ENCODE measurements around the gene NAPA.

NAPA gene

DNA sequence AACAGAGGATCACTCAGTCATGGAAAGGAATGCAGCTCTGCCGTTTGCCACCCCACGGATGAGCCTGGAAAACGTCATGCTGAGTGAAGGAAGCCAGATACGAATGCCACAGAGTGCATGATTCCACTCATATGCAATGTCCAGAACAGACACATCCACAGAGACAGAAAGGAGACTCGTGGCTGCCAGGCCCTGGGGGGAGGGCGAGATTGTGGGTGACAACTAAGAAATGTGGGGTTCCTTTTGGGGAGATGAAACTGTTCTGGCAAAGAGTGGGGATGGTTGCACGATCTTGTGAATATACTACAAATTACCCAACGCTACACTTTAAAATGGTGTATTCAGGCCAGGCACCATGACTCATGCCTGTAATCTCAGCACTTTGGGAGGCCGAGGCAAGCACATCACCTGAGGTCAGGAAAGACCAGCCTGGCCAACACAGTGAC, 27.2 kb upstream of the NAPA start:
- ATAC-seq (ENCODE audit: low read depth) (no peak), DNase-seq (ENCODE audit: low spot score) (no peak)
- no peaks in the 10 kb centered on the region for H3K9me3 ChIP-seq (ENCODE audit: severe bottlenecking)
- H3K4me3 ChIP-seq (ENCODE audit: severe bottlenecking) = no peak overlapping the region
- no peaks in the 10 kb centered on the region for H3K27me3 ChIP-seq (ENCODE audit: insufficient read depth, poor library complexity, severe bottlenecking)
- TF ChIP-seq, protein P1, sequence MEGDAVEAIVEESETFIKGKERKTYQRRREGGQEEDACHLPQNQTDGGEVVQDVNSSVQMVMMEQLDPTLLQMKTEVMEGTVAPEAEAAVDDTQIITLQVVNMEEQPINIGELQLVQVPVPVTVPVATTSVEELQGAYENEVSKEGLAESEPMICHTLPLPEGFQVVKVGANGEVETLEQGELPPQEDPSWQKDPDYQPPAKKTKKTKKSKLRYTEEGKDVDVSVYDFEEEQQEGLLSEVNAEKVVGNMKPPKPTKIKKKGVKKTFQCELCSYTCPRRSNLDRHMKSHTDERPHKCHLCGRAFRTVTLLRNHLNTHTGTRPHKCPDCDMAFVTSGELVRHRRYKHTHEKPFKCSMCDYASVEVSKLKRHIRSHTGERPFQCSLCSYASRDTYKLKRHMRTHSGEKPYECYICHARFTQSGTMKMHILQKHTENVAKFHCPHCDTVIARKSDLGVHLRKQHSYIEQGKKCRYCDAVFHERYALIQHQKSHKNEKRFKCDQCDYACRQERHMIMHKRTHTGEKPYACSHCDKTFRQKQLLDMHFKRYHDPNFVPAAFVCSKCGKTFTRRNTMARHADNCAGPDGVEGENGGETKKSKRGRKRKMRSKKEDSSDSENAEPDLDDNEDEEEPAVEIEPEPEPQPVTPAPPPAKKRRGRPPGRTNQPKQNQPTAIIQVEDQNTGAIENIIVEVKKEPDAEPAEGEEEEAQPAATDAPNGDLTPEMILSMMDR (IDR thresholded peaks at IDR 0.05; ENCODE audit: poor library complexity, severe bottlenecking) = no peak
- no peaks in the 10 kb centered on the region for H3K36me3 ChIP-seq (ENCODE audit: low read depth)
- H3K4me1 ChIP-seq (ENCODE audit: insufficient read depth, poor library complexity, severe bottlenecking) = no peaks in the 10 kb centered on the region
- no peak overlapping the region for H3K27ac ChIP-seq (ENCODE audit: poor library complexity, severe bottlenecking)

DNA sequence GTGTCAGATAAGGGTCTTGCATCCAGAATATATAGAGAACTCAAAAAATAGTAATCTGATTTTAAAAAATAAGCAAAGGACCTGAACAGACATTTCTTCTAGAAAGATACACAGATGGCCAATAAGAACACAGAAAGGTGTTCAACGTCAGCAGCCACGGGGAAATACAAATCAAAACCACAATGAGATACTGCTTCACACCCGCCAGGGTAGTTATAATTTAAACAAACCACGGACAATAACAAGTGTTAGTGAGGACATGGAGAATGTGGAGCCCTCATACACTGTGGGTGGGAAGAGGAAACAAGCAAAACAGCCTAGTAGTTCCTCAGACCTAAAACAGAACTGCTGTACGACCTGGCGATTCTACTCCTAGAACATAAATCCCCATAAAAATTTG, 26.7 kb upstream of the NAPA start:
- no peaks in the 10 kb centered on the region for H3K36me3 ChIP-seq (ENCODE audit: low read depth)
- TF ChIP-seq, protein P1 (IDR thresholded peaks at IDR 0.05; ENCODE audit: poor library complexity, severe bottlenecking) = no peak
- H3K27ac ChIP-seq (ENCODE audit: poor library complexity, severe bottlenecking) = no peak overlapping the region
- no peak for DNase-seq (ENCODE audit: low spot score)
- no peaks in the 10 kb centered on the region for H3K27me3 ChIP-seq (ENCODE audit: insufficient read depth, poor library complexity, severe bottlenecking)
- no peak for ATAC-seq (ENCODE audit: low read depth)
- H3K4me3 ChIP-seq (ENCODE audit: severe bottlenecking) = no peak overlapping the region
- H3K4me1 ChIP-seq (ENCODE audit: insufficient read depth, poor library complexity, severe bottlenecking) = no peaks in the 10 kb centered on the region
- no peaks in the 10 kb centered on the region for H3K9me3 ChIP-seq (ENCODE audit: severe bottlenecking)

DNA sequence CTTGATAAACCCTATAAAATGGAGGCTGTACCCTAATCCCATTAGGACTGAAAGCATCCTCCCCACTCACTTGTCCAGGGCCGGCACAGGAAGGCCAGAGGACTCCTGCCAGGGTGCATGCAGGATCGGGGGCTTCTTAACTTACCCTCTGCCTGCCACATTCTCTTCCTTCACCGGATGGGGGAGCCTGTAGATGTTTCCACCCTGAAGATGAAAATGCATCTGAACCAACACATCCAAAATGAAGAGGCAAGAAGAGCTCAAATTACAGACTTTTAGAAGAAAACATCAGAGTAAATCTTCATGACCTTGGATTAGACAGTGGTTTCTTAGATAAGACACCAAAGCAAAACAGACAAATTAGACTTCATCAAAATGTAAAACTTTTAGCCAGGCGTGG, 25.9 kb upstream of the NAPA start:
- H3K9me3 ChIP-seq (ENCODE audit: severe bottlenecking) = no peaks in the 10 kb centered on the region
- H3K27ac ChIP-seq (ENCODE audit: poor library complexity, severe bottlenecking) = no peak overlapping the region
- H3K36me3 ChIP-seq (ENCODE audit: low read depth) = no peaks in the 10 kb centered on the region
- H3K27me3 ChIP-seq (ENCODE audit: insufficient read depth, poor library complexity, severe bottlenecking) = no peaks in the 10 kb centered on the region
- H3K4me3 ChIP-seq (ENCODE audit: severe bottlenecking) = no peak overlapping the region
- ATAC-seq (ENCODE audit: low read depth) = no peak
- TF ChIP-seq, protein P1 (IDR thresholded peaks at IDR 0.05; ENCODE audit: poor library complexity, severe bottlenecking) = peak; percentile 36
- DNase-seq (ENCODE audit: low spot score) = no peak
- H3K4me1 ChIP-seq (ENCODE audit: insufficient read depth, poor library complexity, severe bottlenecking) = no peaks in the 10 kb centered on the region

DNA sequence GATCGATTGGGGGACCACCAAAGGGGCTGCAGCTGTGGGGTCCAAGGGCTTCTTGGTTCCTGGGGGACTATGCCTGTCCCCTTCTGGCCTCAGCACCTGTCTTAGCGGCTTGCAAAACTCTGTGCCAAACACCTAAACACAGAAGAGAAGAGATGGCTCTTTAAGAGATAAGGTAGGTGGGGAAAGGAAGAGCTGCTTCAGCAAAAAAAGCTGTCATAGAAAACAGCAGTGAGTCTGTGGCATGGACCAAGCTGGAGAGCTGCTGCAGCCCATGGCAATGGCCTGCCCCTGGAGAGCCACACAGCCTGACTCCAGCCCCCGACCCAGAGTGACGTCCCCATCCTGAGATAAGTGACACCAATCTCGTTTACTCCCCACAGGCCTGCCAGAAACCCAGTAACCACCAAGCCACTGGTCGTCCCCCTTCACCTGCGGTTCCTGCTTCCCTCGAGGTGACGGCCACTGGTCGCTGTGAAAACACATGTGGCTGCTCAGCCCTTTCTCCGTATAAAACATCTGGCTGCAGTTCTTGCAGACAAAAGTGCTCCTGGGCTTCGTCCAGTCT, 25.0 kb upstream of the NAPA start:
- no peak for ATAC-seq (ENCODE audit: low read depth)
- no peaks in the 10 kb centered on the region for H3K27me3 ChIP-seq (ENCODE audit: insufficient read depth, poor library complexity, severe bottlenecking)
- H3K4me3 ChIP-seq (ENCODE audit: severe bottlenecking) = no peak overlapping the region
- TF ChIP-seq, protein P1 (IDR thresholded peaks at IDR 0.05; ENCODE audit: poor library complexity, severe bottlenecking) = no peak
- no peaks in the 10 kb centered on the region for H3K9me3 ChIP-seq (ENCODE audit: severe bottlenecking)
- no peaks in the 10 kb centered on the region for H3K36me3 ChIP-seq (ENCODE audit: low read depth)
- no peak for DNase-seq (ENCODE audit: low spot score)
- H3K4me1 ChIP-seq (ENCODE audit: insufficient read depth, poor library complexity, severe bottlenecking) = no peaks in the 10 kb centered on the region
- no peak overlapping the region for H3K27ac ChIP-seq (ENCODE audit: poor library complexity, severe bottlenecking)

DNA sequence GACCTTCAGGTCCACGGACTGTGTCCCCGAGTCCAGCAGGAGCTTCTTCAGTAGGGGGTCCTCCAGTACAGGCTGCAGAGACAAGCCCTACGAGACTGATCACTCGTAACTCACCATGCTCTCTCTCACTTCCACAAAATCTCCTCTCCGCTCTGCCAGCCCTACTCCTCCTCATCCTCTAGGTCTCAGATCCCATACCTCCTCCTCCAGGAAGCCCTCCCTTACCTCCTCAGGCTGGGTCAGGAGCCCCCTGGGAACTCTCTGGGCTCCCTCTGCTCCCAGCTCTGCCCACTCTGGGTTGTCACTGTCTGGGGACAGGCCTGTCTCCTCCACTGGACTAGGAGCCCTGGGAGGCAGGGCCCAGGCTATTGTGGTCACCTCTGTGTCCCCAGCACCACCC, 23.9 kb upstream of the NAPA start:
- TF ChIP-seq, protein P1 (IDR thresholded peaks at IDR 0.05; ENCODE audit: poor library complexity, severe bottlenecking) = no peak
- ATAC-seq (ENCODE audit: low read depth) = no peak
- H3K9me3 ChIP-seq (ENCODE audit: severe bottlenecking) = no peaks in the 10 kb centered on the region
- no peaks in the 10 kb centered on the region for H3K4me1 ChIP-seq (ENCODE audit: insufficient read depth, poor library complexity, severe bottlenecking)
- H3K27me3 ChIP-seq (ENCODE audit: insufficient read depth, poor library complexity, severe bottlenecking) = no peaks in the 10 kb centered on the region
- no peak overlapping the region for H3K27ac ChIP-seq (ENCODE audit: poor library complexity, severe bottlenecking)
- no peak overlapping the region for H3K4me3 ChIP-seq (ENCODE audit: severe bottlenecking)
- no peaks in the 10 kb centered on the region for H3K36me3 ChIP-seq (ENCODE audit: low read depth)
- no peak for DNase-seq (ENCODE audit: low spot score)
